Bronchial epithelial cell (primary cell): ENCODE results near the gene SPECC1. TPM values are rescaled to one million over a fixed set of nuclear protein-coding genes. Genes with fewer than 3 reads are reported as not detected.

ENCODE experiments used
- DNase-seq: peaks from one replicate; pipeline ENCODE4 v3.0.0-alpha.2; 2010; ENCODE audit warnings: low read depth
- FAIRE-seq: peaks from 2 replicates; lab custom pipeline; 2011; peaks lifted over from hg19 to GRCh38; lab: Jason Lieb, UNC
- H3K27me3 ChIP-seq: 2 replicates; pipeline ENCODE4 v1.5.1; 2011; ENCODE audit warnings: low read length; ENCODE audit not compliant: control insufficient read depth, insufficient read depth
- H3K36me3 ChIP-seq: 2 replicates; pipeline ENCODE4 v1.5.1; 2011; ENCODE audit warnings: low read length; ENCODE audit not compliant: control insufficient read depth, insufficient read depth
- H3K4me3 ChIP-seq: 2 replicates; pipeline ENCODE4 v1.5.1; 2011; ENCODE audit warnings: mild to moderate bottlenecking, low read depth, low read length, control low read depth
- total RNA-seq: library from RNA; depleted of rRNA; stranded (reverse); fragments of >200 nt; gene quantifications from 2 replicates; pipeline ENCODE4 v1.2.1, GENCODE V29; 2014
- TF ChIP-seq, protein P1 (sequence below): IDR thresholded peaks from 2 replicates; pipeline ENCODE4 v1.5.1; 2011; ENCODE audit warnings: mild to moderate bottlenecking, moderate library complexity, low read length, control low read depth, inconsistent platforms; ENCODE audit not compliant: insufficient read depth, severe bottlenecking

Gene SPECC1
- total RNA-seq, 1 donor from 2014 or later, result 57.1 TPM

DNA sequence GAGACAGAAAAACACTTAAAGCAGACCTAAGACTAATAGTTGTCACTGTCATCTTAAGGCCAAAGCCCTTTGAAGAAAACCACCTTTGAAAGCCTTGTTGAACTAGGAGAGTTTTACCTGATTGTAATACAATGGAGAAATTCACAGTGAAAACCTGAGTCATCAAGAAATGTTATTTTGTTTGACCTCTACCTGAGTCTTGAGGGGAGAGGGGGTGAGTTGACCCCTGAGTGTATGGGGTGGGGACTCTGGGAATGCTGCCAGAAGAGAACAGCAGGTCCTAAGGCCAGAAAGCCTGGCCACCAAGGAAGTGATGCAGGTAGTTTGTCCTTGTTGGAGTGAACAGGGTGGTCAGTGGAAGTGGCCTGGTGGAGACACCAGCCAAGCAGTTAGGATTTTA, 204.3 kb downstream of the SPECC1 start:
- TF ChIP-seq, protein P1, sequence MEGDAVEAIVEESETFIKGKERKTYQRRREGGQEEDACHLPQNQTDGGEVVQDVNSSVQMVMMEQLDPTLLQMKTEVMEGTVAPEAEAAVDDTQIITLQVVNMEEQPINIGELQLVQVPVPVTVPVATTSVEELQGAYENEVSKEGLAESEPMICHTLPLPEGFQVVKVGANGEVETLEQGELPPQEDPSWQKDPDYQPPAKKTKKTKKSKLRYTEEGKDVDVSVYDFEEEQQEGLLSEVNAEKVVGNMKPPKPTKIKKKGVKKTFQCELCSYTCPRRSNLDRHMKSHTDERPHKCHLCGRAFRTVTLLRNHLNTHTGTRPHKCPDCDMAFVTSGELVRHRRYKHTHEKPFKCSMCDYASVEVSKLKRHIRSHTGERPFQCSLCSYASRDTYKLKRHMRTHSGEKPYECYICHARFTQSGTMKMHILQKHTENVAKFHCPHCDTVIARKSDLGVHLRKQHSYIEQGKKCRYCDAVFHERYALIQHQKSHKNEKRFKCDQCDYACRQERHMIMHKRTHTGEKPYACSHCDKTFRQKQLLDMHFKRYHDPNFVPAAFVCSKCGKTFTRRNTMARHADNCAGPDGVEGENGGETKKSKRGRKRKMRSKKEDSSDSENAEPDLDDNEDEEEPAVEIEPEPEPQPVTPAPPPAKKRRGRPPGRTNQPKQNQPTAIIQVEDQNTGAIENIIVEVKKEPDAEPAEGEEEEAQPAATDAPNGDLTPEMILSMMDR, result no peak
- Histone ChIP-seq H3K4me3 (no peak overlapping the region), H3K36me3 (peaks cover 6% of the 10 kb centered on the region), H3K27me3 (no peaks in the 10 kb centered on the region)
- FAIRE-seq (no peak), DNase-seq (no peak)

DNA sequence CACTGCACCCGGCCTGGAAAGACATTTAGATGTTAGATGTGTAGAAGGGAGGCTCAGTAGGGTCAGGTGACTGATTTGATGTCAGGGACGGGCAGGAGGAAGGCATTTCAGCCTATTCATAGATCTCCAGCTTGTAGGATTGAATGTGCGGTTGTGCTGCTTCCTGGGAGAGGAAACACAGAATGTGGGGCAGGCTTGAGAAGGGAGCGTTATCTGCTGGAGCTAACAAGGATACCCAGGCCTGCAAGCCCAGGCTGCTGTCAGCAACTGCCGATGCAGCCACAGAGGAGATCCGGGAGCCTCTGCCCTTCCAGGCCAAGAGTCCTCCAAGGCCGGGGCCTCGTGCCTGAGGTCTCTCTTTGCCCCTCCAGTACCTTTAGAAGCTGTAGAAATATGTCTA, 205.6 kb downstream of the SPECC1 start:
- DNase-seq (no peak), FAIRE-seq (no peak)
- Histone ChIP-seq H3K4me3 (no peak overlapping the region), H3K36me3 (peaks cover 6% of the 10 kb centered on the region), H3K27me3 (no peaks in the 10 kb centered on the region)
- TF ChIP-seq, protein P1, result no peak

DNA sequence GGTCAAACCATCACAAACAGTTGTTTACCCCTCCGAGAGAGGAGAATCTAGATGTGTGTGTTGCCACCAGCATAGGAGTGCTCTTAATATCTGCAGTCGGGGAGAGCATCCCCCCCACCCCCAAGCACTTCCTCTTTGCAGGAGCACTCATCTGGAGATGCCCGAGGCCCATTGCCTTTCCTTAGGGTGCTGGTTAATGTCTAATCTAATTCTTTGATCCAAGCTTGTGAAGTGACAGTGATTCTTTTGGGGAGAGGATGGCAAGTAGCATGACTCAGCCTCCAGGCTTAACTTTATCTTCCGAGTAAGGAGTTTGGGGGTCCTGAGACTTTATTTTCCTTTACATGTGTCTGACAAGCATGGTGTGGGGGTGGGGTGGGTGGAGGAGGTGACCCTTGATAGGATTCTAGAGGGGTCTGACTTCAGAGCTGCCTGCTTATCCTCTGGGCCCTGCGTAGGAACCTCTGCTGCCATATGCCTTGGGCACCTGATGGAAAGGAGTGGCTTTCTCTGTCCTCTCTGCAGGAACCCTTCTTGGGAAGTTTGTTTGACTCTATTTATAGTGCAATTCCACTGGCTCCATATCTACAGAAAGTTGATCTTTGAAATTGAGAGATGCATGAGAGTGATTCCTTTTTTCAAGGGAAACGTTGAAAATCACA, 207.1 kb downstream of the SPECC1 start:
- Histone ChIP-seq H3K4me3 (no peak overlapping the region), H3K36me3 (peaks cover 2% of the 10 kb centered on the region), H3K27me3 (no peaks in the 10 kb centered on the region)
- TF ChIP-seq, protein P1, result no peak
- no peak for FAIRE-seq
- DNase-seq, result no peak

DNA sequence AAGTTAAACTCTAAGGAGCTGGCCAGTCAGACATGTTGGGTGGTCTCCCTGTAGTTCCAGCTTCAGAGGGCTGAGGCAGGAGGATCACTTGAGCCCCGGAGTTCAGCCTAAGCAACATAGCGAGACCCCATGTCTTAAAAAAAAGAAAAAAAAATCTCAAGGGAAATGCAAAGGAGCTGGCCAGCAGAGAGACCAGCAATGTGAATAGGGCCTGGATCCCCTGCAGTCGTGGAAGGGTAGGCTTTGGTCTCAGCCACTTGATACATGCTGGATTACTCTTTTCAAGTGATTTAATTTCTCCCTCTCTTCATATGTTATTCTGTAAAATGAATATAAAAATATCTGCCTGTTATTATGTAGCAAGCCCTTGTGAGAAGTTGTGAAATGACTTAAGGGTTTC, 207.7 kb downstream of the SPECC1 start:
- Histone ChIP-seq H3K27me3 (no peaks in the 10 kb centered on the region), H3K4me3 (no peak overlapping the region), H3K36me3 (no peaks in the 10 kb centered on the region)
- no peak for FAIRE-seq
- DNase-seq, result no peak
- TF ChIP-seq, protein P1, result no peak

DNA sequence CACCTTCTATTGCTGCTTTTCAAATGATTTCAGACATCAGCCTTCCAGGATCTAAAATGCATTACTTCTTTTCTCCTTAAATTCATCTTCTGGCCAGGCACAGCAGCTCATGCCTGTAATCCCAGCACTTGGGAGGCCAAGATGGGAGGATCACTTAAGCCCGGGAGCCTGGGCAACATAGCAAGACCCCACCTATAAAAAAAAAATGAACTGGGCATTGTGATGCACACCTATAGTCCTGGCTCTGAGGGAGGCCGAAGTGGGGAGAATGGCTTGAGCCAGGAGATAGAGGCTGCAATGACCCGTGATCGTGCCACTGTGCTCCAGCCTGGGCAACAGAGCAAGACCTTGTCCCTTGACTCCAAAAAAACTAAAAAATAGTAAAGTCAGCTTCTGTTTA, 208.5 kb downstream of the SPECC1 start:
- TF ChIP-seq, protein P1, result no peak
- Histone ChIP-seq H3K27me3 (no peaks in the 10 kb centered on the region), H3K36me3 (no peaks in the 10 kb centered on the region), H3K4me3 (no peak overlapping the region)
- DNase-seq, result no peak
- FAIRE-seq, result no peak

DNA sequence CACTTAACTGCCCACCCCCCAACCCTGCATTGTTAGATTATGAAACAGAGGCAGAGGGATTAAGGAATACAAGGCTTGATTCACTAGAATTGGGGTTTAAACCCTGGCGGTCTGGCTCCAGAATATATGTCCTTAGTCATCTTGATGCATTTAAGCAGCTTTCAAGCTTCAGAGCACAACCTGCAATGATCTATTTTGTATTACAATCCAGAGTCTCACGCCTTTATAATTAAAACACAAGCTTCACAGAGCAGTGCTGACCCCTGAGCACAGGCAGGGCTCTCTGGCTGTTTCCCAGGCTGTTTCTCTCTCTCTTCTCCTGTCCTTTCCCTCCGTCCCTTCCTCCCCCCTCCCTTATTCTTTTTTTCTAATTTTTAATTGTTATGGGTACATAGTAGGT, 209.1 kb downstream of the SPECC1 start:
- H3K4me3 ChIP-seq, result no peak overlapping the region
- no peaks in the 10 kb centered on the region for H3K36me3 ChIP-seq
- DNase-seq (no peak), FAIRE-seq (no peak)
- no peaks in the 10 kb centered on the region for H3K27me3 ChIP-seq
- TF ChIP-seq, protein P1, result no peak
